ENCODE measurements around the gene HEG1. TPM values are rescaled to one million over a fixed set of nuclear protein-coding genes. Genes with fewer than 3 reads are reported as not detected.

HEG1 gene
- total and polyA plus RNA-seq, 2 of the 4 experiments (the other 2 are of a cell fraction) = 25.6 to 43.4 TPM

DNA sequence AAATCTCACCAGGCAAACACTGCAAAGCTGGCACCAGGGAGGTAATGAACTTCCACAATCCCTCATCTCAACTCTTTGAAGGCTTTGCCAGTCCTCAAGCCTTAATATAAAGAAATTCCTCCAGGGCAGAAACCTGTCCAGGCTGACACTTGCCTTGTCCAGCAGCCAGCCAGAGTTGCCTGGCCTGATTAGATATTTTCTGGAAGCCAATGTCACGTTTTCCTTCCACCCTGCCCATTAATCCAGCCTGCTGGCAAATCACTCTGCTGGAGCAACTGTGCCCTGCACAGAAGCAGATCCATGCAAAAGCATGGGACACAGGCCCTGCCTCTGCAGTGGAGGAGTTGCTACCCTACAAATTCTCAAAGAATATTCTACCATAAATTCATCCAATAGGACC lies 56.5 kb downstream of the HEG1 start:
- H3K79me1 ChIP-seq (ENCODE audit: low read depth in 1 of 2, low read length in 2 of 2) = peaks cover 20 to 47% of the 10 kb centered on the region in 2 experiments
- H4K8ac ChIP-seq (ENCODE audit: low read depth in 2 of 2, low read length in 2 of 2) = no peak overlapping the region
- no peak overlapping the region for H3K9ac ChIP-seq (ENCODE audit: low read depth, low read length)
- no peak overlapping the region for H2AK5ac ChIP-seq (ENCODE audit: low read depth, low read length)
- peaks cover 16% of the 10 kb centered on the region; the same call in 1 of the 2 replicates for H4K20me1 ChIP-seq (ENCODE audit: insufficient read depth, low read length)
- peaks cover 12% of the 10 kb centered on the region for H3K4me1 ChIP-seq (ENCODE audit: control insufficient read depth, insufficient read depth, low read length)
- DNase-seq (no peak), ATAC-seq (ENCODE audit: low read depth) (no peak)
- intact Hi-C loops (cut with micrococcal nuclease) = loop anchor here (5.0 kb wide), 1 partner anchor 438 kb away; no protein-coding TSS in a partner anchor
- no peak overlapping the region for H3K18ac ChIP-seq (ENCODE audit: low read depth, low read length)
- dilution Hi-C loops (cut with HindIII; ENCODE audit: low sequenced_read_pairs, unreplicated experiment) = no loop called here
- no CpG with 5 or more reads among the region's 1 CpG for WGBS, 2 experiments (ENCODE audit: extremely low coverage in 2 of 2, insufficient read length in 1 of 2)
- no peak overlapping the region for H2BK20ac ChIP-seq (ENCODE audit: low read depth, low read length)
- CTCF ChIA-PET = no interaction called here
- H3K14ac ChIP-seq (replicated peaks; ENCODE audit: low read depth, low read length) = no peak overlapping the region
- H2BK5ac ChIP-seq (ENCODE audit: low read depth, low read length, poor library complexity, severe bottlenecking) = no peak overlapping the region
- H2BK15ac ChIP-seq (ENCODE audit: low read depth, low read length) = no peak overlapping the region
- H3K56ac ChIP-seq (ENCODE audit: extremely low read depth, insufficient read depth, low read length) = no peak overlapping the region
- BruUV-seq (replicated peaks) = no TSS peak
- H2AK9ac ChIP-seq (replicated peaks; ENCODE audit: low read depth, low read length, poor library complexity) = no peak overlapping the region
- POLR2A ChIA-PET (ENCODE audit: unreplicated experiment) = no interaction called here
- H4K91ac ChIP-seq (ENCODE audit: insufficient read depth, low read depth, low read length) = no peak overlapping the region
- H3K9me3 ChIP-seq (ENCODE audit: control insufficient read depth, insufficient read depth, low read length) = no peaks in the 10 kb centered on the region
- H3K36me3 ChIP-seq (ENCODE audit: control insufficient read depth, insufficient read depth, low read length) = peaks cover 82% of the 10 kb centered on the region
- no peak overlapping the region for H2BK120ac ChIP-seq (ENCODE audit: low read depth, low read length)
- no peak overlapping the region for H3K4ac ChIP-seq (ENCODE audit: low read depth, low read length)
- H4K5ac ChIP-seq (ENCODE audit: low read depth, low read length) = no peak overlapping the region
- H3K27ac ChIP-seq (ENCODE audit: insufficient read depth, low read length) = no peak overlapping the region
- no peak overlapping the region for H3K4me2 ChIP-seq (ENCODE audit: low read depth, low read length)
- H3K4me3 ChIP-seq (ENCODE audit: insufficient read depth, low read depth, low read length) = no peak overlapping the region
- H3K9me1 ChIP-seq (ENCODE audit: insufficient read depth, low read length) = peaks cover 23% of the 10 kb centered on the region
- in situ Hi-C loops (cut with MboI; ENCODE audit: low sequenced_read_pairs) = loop anchor here (10.0 to 25.0 kb wide), 2 partner anchors 435 to 588 kb away; partner anchors contain the start of gene OSBPL11
- no peaks in the 10 kb centered on the region for H3K27me3 ChIP-seq (ENCODE audit: control insufficient read depth, insufficient read depth, low read length)
- H2AFZ ChIP-seq (replicated peaks; ENCODE audit: low read length, poor library complexity) = no peak overlapping the region
- H3K23ac ChIP-seq (ENCODE audit: low read depth, low read length) = no peak overlapping the region
- TF ChIP-seq MAZ (IDR thresholded peaks at IDR 0.05; ENCODE audit: borderline replicate concordance, low read depth, low read length) (no peak), CEBPB (IDR thresholded peaks at IDR 0.05; ENCODE audit: low read depth, low read length) (no peak)
